DOHH2 (cell line): ENCODE data around the gene CGB8.

Experiments used
- H3F3A ChIP-seq: fragments of 200-600 bp; sonication (generic), shearing (Covaris generic); 2 replicates; pipeline ENCODE4 v1.6.0; 2016; ENCODE audit warnings: antibody characterized with exemption, mild to moderate bottlenecking; ENCODE audit not compliant: control insufficient read depth, insufficient read depth
- H3K27ac ChIP-seq: fragments of 200-600 bp; sonication (generic); 2 replicates; pipeline ENCODE4 v1.5.1; 2014; ENCODE audit warnings: low read depth, mild to moderate bottlenecking, low read length, moderate library complexity
- H3K27me3 ChIP-seq: fragments of 200-600 bp; sonication (generic); 2 replicates; pipeline ENCODE4 v1.6.1; 2014; ENCODE audit warnings: mild to moderate bottlenecking, low read length, mixed read lengths; ENCODE audit not compliant: control insufficient read depth
- H3K36me3 ChIP-seq: fragments of 200-600 bp; sonication (generic); 2 replicates; pipeline ENCODE4 v1.6.1; 2014; ENCODE audit warnings: mild to moderate bottlenecking, low read length, moderate library complexity, mixed read lengths; ENCODE audit not compliant: control insufficient read depth
- H3K4me1 ChIP-seq: fragments of 200-600 bp; sonication (generic); 2 replicates; pipeline ENCODE4 v1.6.1; 2014; ENCODE audit warnings: mild to moderate bottlenecking, low read length, mixed read lengths; ENCODE audit not compliant: control insufficient read depth
- H3K4me2 ChIP-seq: fragments of 200-600 bp; sonication (generic); 2 replicates; pipeline ENCODE4 v1.6.0; 2014; ENCODE audit warnings: mild to moderate bottlenecking, low read length, moderate library complexity
- H3K4me3 ChIP-seq: fragments of 200-600 bp; sonication (generic); 2 replicates; pipeline ENCODE4 v1.5.1; 2014; ENCODE audit warnings: mild to moderate bottlenecking, low read length, mixed read lengths
- H3K79me2 ChIP-seq: fragments of 200-600 bp; sonication (generic); 2 replicates; pipeline ENCODE4 v1.6.1; 2014; ENCODE audit warnings: mild to moderate bottlenecking, low read length, mixed read lengths; ENCODE audit not compliant: control insufficient read depth
- H3K9me2 ChIP-seq: fragments of 200-600 bp; sonication (generic); replicated peaks from 2 replicates; pipeline ENCODE4 v1.6.1; 2014; ENCODE audit warnings: mild to moderate bottlenecking, low read length, mixed read lengths; ENCODE audit not compliant: control insufficient read depth
- H3K9me3 ChIP-seq: fragments of 200-600 bp; sonication (generic); 2 replicates; pipeline ENCODE4 v1.6.1; 2014; ENCODE audit warnings: antibody characterized with exemption, low read length, mixed read lengths; ENCODE audit not compliant: control insufficient read depth, insufficient read depth
- H4K20me1 ChIP-seq: fragments of 200-600 bp; sonication (generic); 2 replicates; pipeline ENCODE4 v1.6.0; 2014; ENCODE audit warnings: low read depth, mild to moderate bottlenecking, antibody characterized with exemption, low read length, moderate library complexity; ENCODE audit not compliant: control insufficient read depth, insufficient read depth
- CTCF ChIP-seq: fragments of 200-600 bp; sonication (generic); IDR thresholded peaks from one replicate; pipeline ENCODE4 v1.5.1; 2014; ENCODE audit warnings: antibody characterized with exemption, mild to moderate bottlenecking, low read depth, low read length; ENCODE audit not compliant: poor library complexity, severe bottlenecking
- EZH2phosphoT487 ChIP-seq: fragments of 200-600 bp; sonication (generic); IDR thresholded peaks from 2 replicates; pipeline ENCODE4 v1.6.1; 2017; ENCODE audit warnings: borderline replicate concordance, mild to moderate bottlenecking, antibody characterized with exemption, low read length, moderate library complexity, mixed read lengths

The CGB8 gene

GRCh38 chr19:49073514-49074378 is 24.8 kb upstream of the CGB8 start:
- Histone ChIP-seq H3K4me3 (no peak overlapping the region), H3K9me3 (no peaks in the 10 kb centered on the region), H3K4me1 (no peaks in the 10 kb centered on the region), H4K20me1 (no peaks in the 10 kb centered on the region), H3K27me3 (no peaks in the 10 kb centered on the region), H3K4me2 (no peak overlapping the region), H3K36me3 (no peaks in the 10 kb centered on the region), H3K79me2 (no peaks in the 10 kb centered on the region), H3K9me2 (no peaks in the 10 kb centered on the region), H3K27ac (no peak overlapping the region), H3F3A (no peaks in the 10 kb centered on the region)
- TF ChIP-seq EZH2phosphoT487 (no peak), CTCF (peak; percentile 43)

- no peak overlapping the region for H3K4me3 ChIP-seq
- no peak overlapping the region for H3K27ac ChIP-seq
- no peaks in the 10 kb centered on the region for H3K79me2 ChIP-seq
- no peaks in the 10 kb centered on the region for H3K36me3 ChIP-seq
- no peak overlapping the region for H3K4me2 ChIP-seq
- H3K4me1 ChIP-seq, result no peaks in the 10 kb centered on the region
- no peaks in the 10 kb centered on the region for H3K9me2 ChIP-seq
- TF ChIP-seq CTCF (no peak), EZH2phosphoT487 (no peak)
- H3K9me3 ChIP-seq, result no peaks in the 10 kb centered on the region
- peaks cover 6% of the 10 kb centered on the region for H3K27me3 ChIP-seq
- H3F3A ChIP-seq, result no peaks in the 10 kb centered on the region
- H4K20me1 ChIP-seq, result no peaks in the 10 kb centered on the region
These were observed 23.1 kb upstream of the CGB8 start for GRCh38 chr19:49071860-49072547.

GRCh38 chr19:49070416-49070815 is 21.5 kb upstream of the CGB8 start:
- TF ChIP-seq EZH2phosphoT487 (no peak), CTCF (no peak)
- H3K79me2 ChIP-seq, result no peaks in the 10 kb centered on the region
- no peak overlapping the region for H3K4me3 ChIP-seq
- H4K20me1 ChIP-seq, result no peaks in the 10 kb centered on the region
- H3F3A ChIP-seq, result no peaks in the 10 kb centered on the region
- H3K27me3 ChIP-seq, result peaks cover 14% of the 10 kb centered on the region
- H3K36me3 ChIP-seq, result no peaks in the 10 kb centered on the region
- no peaks in the 10 kb centered on the region for H3K9me3 ChIP-seq
- no peak overlapping the region for H3K27ac ChIP-seq
- H3K4me1 ChIP-seq, result no peaks in the 10 kb centered on the region
- no peak overlapping the region for H3K4me2 ChIP-seq
- H3K9me2 ChIP-seq, result no peaks in the 10 kb centered on the region
